T-helper 2 cell treated with Interferon-gamma antibody and Interleukin-4, amounts not matched to agents 100 ng/mL and 5 ng/mL, for 36 hours (primary cell): Measurements from ENCODE around the gene GRAP2. TPM values are rescaled to one million over a fixed set of nuclear protein-coding genes. Genes with fewer than 3 reads are reported as not detected.
"Not testable (repeated sequence)": the region's sequence is repeated elsewhere in the genome, so short reads cannot be mapped to it uniquely, and the experiment has no call there.

ENCODE experiments used
- intact Hi-C: fragments of 100-400 bp; cut with micrococcal nuclease; formaldehyde crosslinking; loops from one replicate; pipeline ENCODE4 v1.15.1; 2023
- total RNA-seq: library from RNA; stranded (reverse); gene quantifications from 2 replicates; pipeline ENCODE4 v1.2.3, GENCODE V29; 2022

GRAP2 gene
- total RNA-seq, 1 donor from 2014 or later, result 148 TPM

- intact Hi-C loops, result no loop called here
Observed at GRCh38 chr22:39991159-39991860, 90.4 kb downstream of the GRAP2 start.

DNA sequence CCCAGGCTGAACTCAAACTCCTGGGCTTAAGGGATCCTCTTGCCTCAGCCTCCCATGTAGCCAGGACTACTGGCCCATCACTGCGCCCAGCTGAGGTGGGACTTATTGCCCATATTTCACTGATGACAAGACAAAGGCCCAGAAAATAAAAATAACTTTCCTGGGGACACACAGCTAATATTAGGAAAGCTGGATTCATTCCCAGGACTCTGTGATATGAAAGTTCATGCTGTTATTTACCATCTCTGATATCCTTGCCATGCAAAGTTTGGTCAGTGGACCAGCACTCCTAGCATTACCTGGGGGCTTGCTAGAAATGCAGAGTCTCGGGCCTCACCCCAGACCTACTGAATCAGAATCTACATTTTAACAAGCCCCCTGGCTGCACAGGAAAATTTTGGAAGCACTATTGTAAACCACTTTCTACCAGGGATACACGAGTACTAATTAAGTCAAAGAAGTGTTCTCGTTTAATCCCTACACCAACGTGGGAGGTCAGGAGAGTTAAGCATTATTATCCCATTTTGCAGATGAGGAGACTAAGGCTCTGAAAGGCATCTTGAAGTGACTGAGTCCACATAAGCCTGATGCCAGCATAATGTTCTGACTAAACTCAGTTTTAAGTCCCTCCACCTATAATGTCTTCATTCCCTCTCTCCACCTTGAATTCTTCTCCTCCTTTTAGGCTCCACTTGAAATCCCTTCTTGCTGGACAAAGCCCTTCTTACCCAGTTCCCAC, 91.4 kb downstream of the GRAP2 start:
- intact Hi-C loops, result no loop called here

DNA sequence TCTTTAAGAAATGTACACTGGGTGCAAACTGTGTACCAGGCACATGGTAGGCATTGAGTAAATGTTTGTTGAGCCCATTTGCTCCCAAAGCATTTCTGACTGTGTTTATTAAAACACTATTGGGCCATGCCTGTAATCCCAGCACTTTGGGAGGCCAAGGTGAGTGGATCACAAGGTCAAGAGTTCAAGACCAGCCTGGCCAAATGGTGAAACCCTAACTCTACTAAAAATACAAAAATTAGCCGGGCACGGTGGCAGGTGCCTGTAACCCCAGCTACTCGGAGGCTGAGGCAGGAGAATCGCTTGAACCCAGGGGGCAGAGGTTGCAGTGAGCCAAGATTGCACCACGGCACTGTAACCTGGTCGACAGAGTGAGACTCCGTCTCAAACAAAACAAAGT, 92.0 kb downstream of the GRAP2 start:
- intact Hi-C loops, result not testable (repeated sequence)

DNA sequence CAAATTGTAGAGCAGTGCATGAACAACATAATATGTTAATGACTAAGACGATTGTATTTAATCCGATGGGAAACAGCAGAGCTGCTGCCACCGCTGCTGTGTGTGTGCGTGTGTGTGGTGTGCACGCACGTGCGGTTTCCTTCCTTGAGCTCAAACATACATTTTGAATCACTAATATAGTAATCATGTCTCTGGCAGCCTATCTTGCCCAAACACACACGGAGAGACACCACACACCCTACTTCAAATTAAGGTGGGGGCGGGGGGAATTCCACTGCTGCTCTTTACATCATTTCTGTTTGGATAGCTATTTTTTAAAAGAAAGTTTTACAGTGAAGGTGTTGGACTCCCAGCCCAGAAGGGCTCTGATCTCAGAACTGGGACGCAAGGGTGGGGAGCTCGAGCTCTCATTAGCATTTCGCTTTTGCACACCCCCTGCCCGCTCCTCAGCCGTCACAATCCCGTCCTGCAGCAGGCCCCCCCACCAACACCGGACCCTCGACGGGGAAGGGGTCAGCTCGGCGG, 93.2 kb downstream of the GRAP2 start:
- intact Hi-C loops, result no loop called here

- intact Hi-C loops, result no loop called here
Observed at GRCh38 chr22:39994566-39995392, 93.9 kb downstream of the GRAP2 start, which contains the start of gene FAM83F. FAM83F (plus strand) TSS chr22:39994954; CDS start chr22:39995043, 89 bp downstream.

DNA sequence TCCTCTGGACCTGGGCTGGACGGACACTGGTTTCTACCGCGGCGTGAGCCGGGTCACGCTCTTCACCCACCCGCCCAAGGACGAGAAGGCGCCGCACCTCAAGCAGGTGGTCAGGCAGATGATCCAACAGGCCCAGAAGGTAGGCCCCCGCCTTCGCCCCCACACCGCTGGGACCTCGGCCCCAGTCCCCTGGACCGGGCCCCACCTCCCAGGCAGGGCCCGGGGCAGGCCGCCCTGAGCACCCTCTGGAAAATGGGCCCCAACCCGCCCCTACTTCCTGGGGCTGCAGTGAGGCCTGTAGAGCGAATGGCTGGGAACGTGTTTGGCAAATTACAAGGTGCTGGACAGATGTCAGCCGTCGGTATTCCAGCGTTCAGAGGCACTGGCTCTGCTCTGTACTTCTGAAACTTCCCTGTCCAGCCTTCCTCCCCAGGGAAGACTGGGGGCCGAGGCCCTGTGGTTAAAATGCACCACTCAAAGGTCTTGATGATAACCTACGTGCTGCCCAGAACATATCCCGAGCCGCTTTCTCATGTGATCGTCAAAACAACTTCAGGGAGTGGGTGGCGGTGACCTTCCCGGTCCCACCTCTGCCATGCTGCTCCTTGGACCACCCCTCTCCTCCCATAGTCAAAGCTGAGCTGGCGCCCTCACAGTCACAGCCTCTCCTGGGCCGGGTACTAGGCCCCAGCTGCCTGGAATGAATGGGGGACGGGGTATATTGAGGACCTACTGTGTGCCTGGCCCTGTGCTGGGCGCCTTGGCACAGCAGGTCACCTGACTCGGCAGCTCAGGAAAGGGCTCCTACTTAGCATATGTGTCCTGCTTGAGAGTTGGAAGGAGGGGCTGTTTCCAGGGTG, 94.7 kb downstream of the GRAP2 start:
- intact Hi-C loops, result no loop called here

GRCh38 chr22:39996732-39997131, 95.8 kb downstream of the GRAP2 start:
- intact Hi-C loops, result no loop called here

GRCh38 chr22:39997421-39997820, 96.5 kb downstream of the GRAP2 start:
- intact Hi-C loops, result no loop called here

GRCh38 chr22:39997939-39998726, 97.2 kb downstream of the GRAP2 start:
- intact Hi-C loops, result no loop called here

GRCh38 chr22:39999144-39999757, 98.4 kb downstream of the GRAP2 start:
- intact Hi-C loops, result no loop called here

DNA sequence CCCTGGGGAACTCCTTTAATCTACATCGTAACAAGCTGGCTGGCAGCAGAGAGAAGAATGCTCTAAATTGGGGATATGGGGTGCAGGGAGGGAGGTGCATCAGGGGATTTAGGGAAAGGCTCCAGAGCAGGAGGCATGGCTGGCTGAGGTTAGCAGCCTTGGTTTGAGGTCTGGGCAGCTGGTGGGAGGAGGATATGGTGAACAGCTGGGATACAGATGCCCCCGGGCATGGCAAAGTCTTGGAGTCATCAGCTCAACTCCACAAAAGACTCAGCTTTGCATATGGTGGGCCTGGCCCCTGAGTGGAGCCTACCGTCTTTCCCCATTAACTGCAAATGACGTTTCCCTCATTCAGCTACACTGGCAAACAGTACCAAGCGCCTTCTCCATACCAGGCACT, 99.3 kb downstream of the GRAP2 start:
- intact Hi-C loops, result no loop called here

DNA sequence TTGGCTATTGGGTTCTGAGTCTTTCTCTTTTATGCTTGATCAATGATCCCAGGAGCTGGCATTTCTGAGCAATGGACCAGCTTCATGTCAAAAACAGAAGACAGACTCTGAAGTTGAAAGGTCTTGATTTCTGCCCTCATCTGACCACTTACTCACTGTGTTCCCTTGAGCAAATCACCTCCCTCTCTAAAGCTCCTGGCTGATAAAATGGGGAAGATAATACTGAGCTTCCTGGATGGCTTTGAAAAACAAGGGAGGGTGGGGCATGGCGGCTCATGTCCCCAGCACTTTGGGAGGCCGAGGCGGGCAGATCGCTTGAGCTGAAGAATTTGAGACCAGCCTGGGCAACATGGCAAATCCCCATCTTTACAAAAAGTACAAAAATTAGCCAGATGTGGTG, 100.2 kb downstream of the GRAP2 start:
- intact Hi-C loops, result no loop called here

GRCh38 chr22:40001800-40002577, 101.1 kb downstream of the GRAP2 start:
- intact Hi-C loops, result no loop called here

- intact Hi-C loops, result no loop called here
Observed at GRCh38 chr22:40002935-40003715, 102.2 kb downstream of the GRAP2 start.

DNA sequence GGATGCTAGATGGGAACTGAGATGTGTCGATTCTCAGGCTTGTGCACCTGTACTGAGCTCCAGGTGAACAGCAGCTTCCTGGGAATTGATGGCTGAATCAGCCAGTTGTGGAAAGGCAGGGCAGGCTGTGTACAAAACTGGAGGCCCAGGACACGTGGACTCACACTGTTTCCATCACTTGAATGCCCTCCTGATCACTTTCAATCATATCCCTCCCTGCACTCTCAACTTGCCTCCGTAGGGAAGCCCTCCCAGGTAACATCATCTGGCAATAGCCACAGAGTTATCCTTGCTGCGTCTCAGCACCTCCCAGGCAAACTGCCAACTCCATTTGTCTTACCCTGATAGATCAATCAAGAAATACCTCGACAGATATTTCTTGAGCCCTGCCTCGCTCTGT, 104.0 kb downstream of the GRAP2 start:
- intact Hi-C loops, result no loop called here

DNA sequence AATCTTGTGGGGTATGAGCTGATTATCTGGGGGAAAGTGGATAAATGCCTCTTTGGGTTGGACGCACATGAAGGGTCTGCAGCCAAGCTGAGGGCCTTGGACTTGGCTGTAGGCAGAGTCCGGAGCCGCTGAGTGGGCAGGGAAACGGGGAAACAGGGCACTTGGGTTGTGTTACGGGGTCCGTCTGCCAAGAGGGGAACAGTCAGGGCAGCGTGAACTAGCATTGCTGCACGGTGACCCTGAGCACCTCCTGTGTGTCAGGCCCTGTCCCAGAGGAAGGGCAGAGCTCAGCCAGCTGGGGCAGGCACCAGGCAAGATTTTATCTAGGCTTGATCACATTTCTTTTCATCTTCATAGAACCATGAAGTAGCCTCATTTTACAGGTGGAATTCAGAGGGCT, 105.8 kb downstream of the GRAP2 start:
- intact Hi-C loops, result no loop called here

DNA sequence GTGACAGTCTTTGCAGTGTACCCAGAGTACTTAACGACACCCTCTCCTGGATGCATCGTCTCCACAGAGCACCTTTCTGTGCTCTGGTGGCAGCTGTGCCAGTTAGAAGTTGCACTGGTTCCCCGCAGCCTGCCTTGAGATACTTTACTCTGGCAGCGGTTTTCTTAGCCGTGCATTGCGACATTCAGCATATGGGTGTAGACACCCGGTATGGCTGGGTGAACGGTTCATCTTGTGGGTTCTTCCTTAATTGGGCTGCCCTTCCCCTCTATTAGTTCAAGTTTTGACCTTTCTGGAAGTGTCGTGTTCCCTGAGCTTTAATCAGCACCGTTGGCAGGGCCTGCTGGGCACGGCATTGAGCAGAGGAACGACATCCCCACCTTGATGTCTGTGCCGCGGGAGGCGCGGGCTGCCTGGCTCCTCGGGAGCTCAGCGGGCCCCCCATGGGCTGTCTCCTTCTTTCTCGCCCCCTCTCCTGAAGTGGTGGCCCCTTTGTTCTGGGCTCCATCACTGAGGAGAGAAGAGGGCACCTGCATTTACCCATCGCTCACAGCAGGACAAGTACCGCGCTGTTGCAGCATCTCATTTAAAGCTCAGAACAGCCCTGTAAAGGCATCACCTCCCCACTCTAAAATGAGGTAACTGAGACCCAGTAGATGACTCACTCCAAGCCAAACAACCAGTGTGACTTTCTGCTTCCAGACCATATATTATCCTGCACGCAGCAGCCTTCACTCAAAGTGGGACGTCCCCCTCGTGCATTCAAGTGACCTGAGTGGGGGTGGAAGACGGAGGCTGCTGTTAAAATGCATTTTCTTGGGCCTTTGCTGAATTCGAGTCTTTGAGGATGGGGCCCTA, 107.2 kb downstream of the GRAP2 start:
- intact Hi-C loops, result no loop called here
